Measurements from ENCODE around the gene MYL7. TPM values are rescaled to one million over a fixed set of nuclear protein-coding genes. Genes with fewer than 3 reads are reported as not detected.

MYL7 gene
- total RNA-seq, 1 experiment from 2014 or later: not detected

- Histone ChIP-seq H3K9me3 (ENCODE audit: control insufficient read depth, insufficient read depth, low read depth, low read length) (no peaks in the 10 kb centered on the region), H3K27me3 (ENCODE audit: control insufficient read depth, insufficient read depth, low read length) (no peaks in the 10 kb centered on the region), H3K4me3 (ENCODE audit: low read depth in 2 of 2, low read length in 2 of 2) (no peak overlapping the region), H3K36me3 (ENCODE audit: control insufficient read depth, insufficient read depth, low read length) (no peaks in the 10 kb centered on the region), H3K4me1 (ENCODE audit: control insufficient read depth, insufficient read depth, low read length) (no peaks in the 10 kb centered on the region), H3K27ac (ENCODE audit: low read length) (no peak overlapping the region)
- ATAC-seq: no peak
- DNase-seq (ENCODE audit: low read depth, low spot score): no peak
- ChIA-PET CTCF (no interaction called here), POLR2A (no interaction called here)
- TF ChIP-seq CTCF (IDR thresholded peaks at IDR 0.05) (no peak), REST (IDR thresholded peaks at IDR 0.05; ENCODE audit: insufficient read depth in 1 of 2, low read depth in 2 of 2, low read length in 1 of 2) (no peak), SIN3A (IDR thresholded peaks at IDR 0.05; ENCODE audit: borderline replicate concordance, insufficient read depth, low read depth, low read length) (no peak), TCF7L2 (IDR thresholded peaks at IDR 0.05; ENCODE audit: low read depth, low read length) (no peak), POLR2AphosphoS5 (IDR thresholded peaks at IDR 0.05; ENCODE audit: low read depth, low read length) (no peak)
- in situ Hi-C loops (cut with HindIII; ENCODE audit: low pct_unique_long_range_greater_than_20kb, low sequenced_read_pairs): no loop called here
- intact Hi-C loops (cut with micrococcal nuclease; ENCODE audit: unreplicated experiment): no loop called here
- BruUV-seq (replicated peaks): no TSS peak
Observed at GRCh38 chr7:44151956-44152355, 10.8 kb upstream of the MYL7 start.

GRCh38 chr7:44150966-44151941 is 10.1 kb upstream of the MYL7 start:
- ATAC-seq: no peak
- intact Hi-C loops (cut with micrococcal nuclease; ENCODE audit: unreplicated experiment) (no loop called here), in situ Hi-C loops (cut with HindIII; ENCODE audit: low pct_unique_long_range_greater_than_20kb, low sequenced_read_pairs) (no loop called here)
- Histone ChIP-seq H3K9me3 (ENCODE audit: control insufficient read depth, insufficient read depth, low read depth, low read length) (no peaks in the 10 kb centered on the region), H3K4me1 (ENCODE audit: control insufficient read depth, insufficient read depth, low read length) (no peaks in the 10 kb centered on the region), H3K27ac (ENCODE audit: low read length) (no peak overlapping the region), H3K27me3 (ENCODE audit: control insufficient read depth, insufficient read depth, low read length) (no peaks in the 10 kb centered on the region), H3K4me3 (ENCODE audit: low read depth in 2 of 2, low read length in 2 of 2) (no peak overlapping the region), H3K36me3 (ENCODE audit: control insufficient read depth, insufficient read depth, low read length) (no peaks in the 10 kb centered on the region)
- TF ChIP-seq REST (IDR thresholded peaks at IDR 0.05; ENCODE audit: insufficient read depth in 1 of 2, low read depth in 2 of 2, low read length in 1 of 2) (no peak), CTCF (IDR thresholded peaks at IDR 0.05) (no peak), SIN3A (IDR thresholded peaks at IDR 0.05; ENCODE audit: borderline replicate concordance, insufficient read depth, low read depth, low read length) (no peak), TCF7L2 (IDR thresholded peaks at IDR 0.05; ENCODE audit: low read depth, low read length) (no peak), POLR2AphosphoS5 (IDR thresholded peaks at IDR 0.05; ENCODE audit: low read depth, low read length) (no peak)
- DNase-seq (ENCODE audit: low read depth, low spot score): no peak
- POLR2A ChIA-PET: no interaction called here
- BruUV-seq (replicated peaks): no TSS peak
- CTCF ChIA-PET: no interaction called here

All from Panc1 (cell line).